ENCODE data around the gene ATP6V1B1. TPM values are rescaled to one million over a fixed set of nuclear protein-coding genes. Genes with fewer than 3 reads are reported as not detected.
"Not testable (repeated sequence)": the region's sequence is repeated elsewhere in the genome, so short reads cannot be mapped to it uniquely, and the experiment has no call there.

Gene ATP6V1B1
- total RNA-seq, 8 experiments from 2014 or later = 0.31 to 6.1 (median 2.1) TPM

DNA sequence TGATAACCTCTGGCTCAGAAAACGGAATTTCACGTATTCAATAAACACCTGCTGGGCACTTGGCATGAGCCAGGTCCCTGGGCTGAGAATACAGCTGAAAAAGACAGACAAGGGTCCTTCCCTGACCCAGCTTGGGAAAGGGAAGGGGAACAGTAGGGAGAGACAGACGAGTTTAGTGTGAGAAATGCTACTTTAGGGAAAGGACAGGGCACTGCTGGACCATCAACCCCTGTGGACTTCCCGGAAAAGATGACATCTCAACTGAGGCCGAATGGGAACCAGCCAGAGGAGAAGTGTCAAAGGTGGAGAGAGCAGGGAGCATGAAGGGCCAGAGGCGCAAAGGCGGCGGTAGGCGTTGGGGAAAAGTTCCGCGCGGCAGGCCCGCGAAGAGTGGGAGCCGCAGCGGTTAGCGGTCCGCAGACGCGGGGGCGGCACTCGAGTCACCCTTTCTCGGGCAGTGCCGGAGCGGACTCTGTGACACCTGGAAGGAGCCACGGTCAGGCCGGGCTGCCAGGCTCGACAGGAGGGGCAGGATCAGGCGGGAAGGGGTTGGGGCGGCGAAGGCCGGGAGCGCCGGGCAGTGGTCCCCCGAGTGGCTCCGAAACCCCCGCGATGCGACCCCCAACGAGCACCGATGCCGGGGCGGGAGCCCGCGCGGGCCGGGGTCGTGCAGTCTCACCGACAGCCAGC lies 58.5 kb downstream of the ATP6V1B1 start:
- peak overlapping the region; percentile 81 to 97 (median 91) for H3K4me3 ChIP-seq
- peaks cover 12 to 15% of the 10 kb centered on the region in 2 donors for H3K4me1 ChIP-seq (replicated peaks in 1 of 2)
- peak; percentile 29 to 52 (median 33) for ATAC-seq (replicated peaks in 6 of 8)
- in situ Hi-C loops (cut with MboI; ENCODE audit: low pct_unique_long_range_greater_than_20kb in 2 of 9, low sequenced_read_pairs in 9 of 9, unreplicated experiment in 9 of 9) = no loop called here
- WGBS, 10 experiments = 0% methylated on average over 1 to 21 of the region's 49 CpGs; no CpG with 5 or more reads in 4 of the 10 experiments
- peak overlapping the region; percentile 25 to 56 for H3K27ac ChIP-seq

DNA sequence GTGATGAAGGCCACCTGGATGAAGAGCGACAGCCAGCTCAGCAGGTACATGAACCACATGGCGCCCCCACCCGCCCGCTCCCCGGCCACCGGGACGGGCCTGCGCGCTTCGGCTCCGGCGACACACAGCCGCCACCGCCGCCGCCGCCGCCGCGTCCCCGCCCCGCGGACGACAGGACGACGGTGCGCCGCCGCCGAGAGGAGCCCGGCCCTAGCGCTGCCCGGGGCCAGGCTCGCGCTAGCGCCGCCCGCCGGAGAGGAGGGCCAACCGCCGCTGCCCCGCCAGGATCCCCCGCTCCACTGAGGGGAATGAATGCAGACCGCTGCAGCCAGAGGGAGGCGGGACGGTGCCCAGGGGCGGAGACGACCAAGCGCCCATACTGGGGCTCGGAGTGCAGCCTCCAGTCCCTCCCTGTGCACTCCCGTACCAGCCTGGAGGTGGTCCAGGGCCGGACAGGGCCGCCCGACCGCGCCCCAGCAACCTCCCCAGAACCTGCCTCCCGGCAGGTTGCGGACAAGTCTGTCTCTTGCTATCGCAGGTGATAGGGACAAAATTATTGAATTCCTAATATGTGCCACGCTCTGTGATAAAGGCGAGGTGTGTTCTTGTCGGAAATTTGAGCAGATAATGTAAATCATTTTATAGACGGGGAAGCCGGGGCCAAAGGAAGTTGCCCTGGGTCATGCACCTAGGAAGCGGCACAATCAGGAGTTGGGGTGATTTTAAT lies 59.2 kb downstream of the ATP6V1B1 start, which contains the start of gene TEX261:
Gene TEX261 (minus strand): TSS at position 175 of the 727 bp plus-strand sequence. CDS start 116 bp downstream, at position 59.
- Histone ChIP-seq H3K4me1 (replicated peaks in 1 of 2) (peaks cover 12 to 15% of the 10 kb centered on the region in 2 donors), H3K4me3 (peak within 1 kb of the TSS; percentile 81 to 97 (median 91)), H3K27ac (peak within 1 kb of the TSS; percentile 25 to 56)
- ATAC-seq (replicated peaks in 6 of 8) = peak; percentile 97 to 99 (median 98)
- in situ Hi-C loops (cut with MboI; ENCODE audit: low pct_unique_long_range_greater_than_20kb in 2 of 9, low sequenced_read_pairs in 9 of 9, unreplicated experiment in 9 of 9) = no loop called here
- 0 to 7% (median 0%) methylated on average over 1 to 9 of the region's 65 CpGs; no CpG with 5 or more reads in 4 of the 10 experiments for WGBS, 10 experiments

DNA sequence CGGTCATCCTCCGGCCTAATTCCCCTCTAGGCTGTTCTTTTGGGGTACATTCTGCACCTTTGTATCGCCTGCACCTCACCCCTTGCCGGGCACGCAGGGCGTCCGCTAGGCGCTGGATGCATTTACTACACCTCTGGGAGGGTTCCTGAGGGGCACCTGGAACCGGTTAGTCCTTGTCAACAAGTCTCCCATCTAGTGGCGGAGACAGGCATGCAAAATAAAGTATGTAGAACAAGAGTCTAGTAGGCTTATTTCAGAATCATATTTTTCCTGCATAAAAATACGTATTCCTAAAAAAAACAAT lies 59.7 kb downstream of the ATP6V1B1 start:
- 0 to 86% (median 12%) methylated on average over 1 to 7 of the region's 11 CpGs; no CpG with 5 or more reads in 2 of the 10 experiments for whole genome bisulfite sequencing, 10 experiments
- Histone ChIP-seq H3K27ac (no peak overlapping the region), H3K4me1 (replicated peaks in 1 of 2) (peaks cover 12 to 15% of the 10 kb centered on the region in 2 donors), H3K4me3 (peak overlapping the region; percentile 81 to 97 (median 91))
- in situ Hi-C loops (cut with MboI; ENCODE audit: low pct_unique_long_range_greater_than_20kb in 2 of 9, low sequenced_read_pairs in 9 of 9, unreplicated experiment in 9 of 9) = no loop called here
- ATAC-seq (replicated peaks in 6 of 8) = peak; percentile 2 to 52 (median 26)

DNA sequence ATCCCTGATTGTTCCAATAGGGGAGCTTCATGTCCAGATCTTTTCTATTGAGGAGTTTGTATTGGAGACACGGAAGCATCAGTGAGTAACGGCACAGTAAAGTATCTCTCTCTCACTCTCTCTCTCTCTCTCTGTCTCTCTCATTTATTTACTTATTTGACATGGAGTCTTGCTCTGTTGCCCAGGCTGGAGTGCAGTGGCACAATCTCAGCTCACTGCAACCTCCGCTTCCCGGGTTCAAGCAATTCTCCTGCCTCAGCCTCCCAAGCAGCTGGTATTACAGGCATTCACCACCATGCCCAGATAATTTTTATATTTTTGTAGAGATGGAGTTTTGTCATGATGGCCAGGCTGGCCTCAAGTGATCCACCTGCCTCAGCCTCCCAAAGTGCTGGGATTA lies 63.2 kb downstream of the ATP6V1B1 start:
- H3K4me3 ChIP-seq; ATAC-seq (replicated peaks in 6 of 8); H3K27ac ChIP-seq; in situ Hi-C loops (cut with MboI; ENCODE audit: low pct_unique_long_range_greater_than_20kb in 2 of 9, low sequenced_read_pairs in 9 of 9, unreplicated experiment in 9 of 9): not testable (repeated sequence)
- WGBS, 10 experiments = 65 to 100% (median 80%) methylated on average over 2 to 4 of the region's 4 CpGs; no CpG with 5 or more reads in 2 of the 10 experiments
- peaks cover 18 to 24% of the 10 kb centered on the region in 2 donors for H3K4me1 ChIP-seq (replicated peaks in 1 of 2)

- Histone ChIP-seq H3K4me1 (replicated peaks in 1 of 2) (peaks cover 17 to 24% of the 10 kb centered on the region in 2 donors), H3K4me3 (no peak overlapping the region), H3K27ac (no peak overlapping the region)
- 40 to 80% (median 66%) methylated on average over 1 to 2 of the region's 2 CpGs; no CpG with 5 or more reads in 6 of the 10 experiments for WGBS, 10 experiments
- ATAC-seq (replicated peaks in 6 of 8) = no peak
- in situ Hi-C loops (cut with MboI; ENCODE audit: low pct_unique_long_range_greater_than_20kb in 2 of 9, low sequenced_read_pairs in 9 of 9, unreplicated experiment in 9 of 9) = no loop called here
Observed at GRCh38 chr2:70999362-70999761, 63.7 kb downstream of the ATP6V1B1 start.

- in situ Hi-C loops (cut with MboI; ENCODE audit: low pct_unique_long_range_greater_than_20kb in 2 of 9, low sequenced_read_pairs in 9 of 9, unreplicated experiment in 9 of 9); H3K4me3 ChIP-seq; ATAC-seq (replicated peaks in 6 of 8); H3K27ac ChIP-seq: not testable (repeated sequence)
- WGBS, 10 experiments = 90 to 100% (median 97%) methylated on average over 1 to 7 of the region's 10 CpGs; no CpG with 5 or more reads in 3 of the 10 experiments
- H3K4me1 ChIP-seq (replicated peaks in 1 of 2) = peaks cover 17 to 24% of the 10 kb centered on the region in 2 donors
Observed at GRCh38 chr2:70999931-71000330, 64.2 kb downstream of the ATP6V1B1 start.

- WGBS, 10 experiments = 0 to 86% (median 21%) methylated on average over 1 to 10 of the region's 21 CpGs; no CpG with 5 or more reads in 3 of the 10 experiments
- in situ Hi-C loops (cut with MboI; ENCODE audit: low pct_unique_long_range_greater_than_20kb in 2 of 9, low sequenced_read_pairs in 9 of 9, unreplicated experiment in 9 of 9) = no loop called here
- Histone ChIP-seq H3K27ac (peak overlapping the region; percentile 65 to 70), H3K4me1 (replicated peaks in 1 of 2) (peaks cover 17 to 20% of the 10 kb centered on the region in 2 donors), H3K4me3 (peak overlapping the region in 1 of 5 donors; percentile 15)
- peak; percentile 5 to 82 (median 20) for ATAC-seq (replicated peaks in 6 of 8)
Observed at GRCh38 chr2:71000780-71001591, 65.3 kb downstream of the ATP6V1B1 start.

GRCh38 chr2:71001592-71001927 lies 65.9 kb downstream of the ATP6V1B1 start:
- H3K4me3 ChIP-seq = no peak overlapping the region
- WGBS, 10 experiments = 33 to 88% (median 74%) methylated on average over 1 to 2 of the region's 5 CpGs; no CpG with 5 or more reads in 7 of the 10 experiments
- H3K27ac ChIP-seq = peak overlapping the region; percentile 65 to 70
- H3K4me1 ChIP-seq (replicated peaks in 1 of 2) = peaks cover 17 to 23% of the 10 kb centered on the region in 2 donors
- in situ Hi-C loops (cut with MboI; ENCODE audit: low pct_unique_long_range_greater_than_20kb in 2 of 9, low sequenced_read_pairs in 9 of 9, unreplicated experiment in 9 of 9) = no loop called here
- peak in 5 of 8 experiments; percentile 0 to 4 (median 2) for ATAC-seq (replicated peaks in 6 of 8)

DNA sequence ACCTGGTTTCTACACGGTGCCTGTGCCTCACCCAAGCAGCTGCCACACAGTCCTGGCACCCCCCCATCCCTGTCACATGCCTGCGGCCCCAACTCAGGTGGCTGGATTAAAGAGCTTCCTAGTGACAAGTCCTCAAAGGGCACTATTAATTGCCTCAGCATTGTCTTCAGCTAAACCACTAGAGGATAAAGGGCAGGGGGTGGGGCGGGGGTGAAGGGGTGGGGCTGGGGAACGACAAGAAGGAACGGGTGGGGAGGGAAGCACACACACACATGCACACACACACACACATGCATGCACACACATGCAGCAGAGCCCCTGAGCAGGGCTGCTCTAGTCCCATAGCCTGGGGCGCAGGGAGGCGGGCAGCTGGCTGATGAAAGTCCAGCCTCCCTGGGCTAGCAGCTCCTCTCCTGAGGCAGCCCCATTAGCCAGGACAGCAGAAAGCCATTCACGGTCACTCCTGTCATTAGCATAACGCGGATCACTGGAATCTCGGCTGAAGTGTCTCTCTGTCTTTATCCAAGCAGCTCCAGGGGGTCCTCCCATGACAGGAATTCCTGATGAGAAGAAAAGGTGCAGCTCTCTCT lies 66.4 kb downstream of the ATP6V1B1 start:
- WGBS, 10 experiments = 0 to 23% (median 8%) methylated on average over 2 to 3 of the region's 11 CpGs; no CpG with 5 or more reads in 5 of the 10 experiments
- Histone ChIP-seq H3K27ac (peak overlapping the region; percentile 65 to 70), H3K4me1 (replicated peaks in 1 of 2) (peaks cover 17 to 26% of the 10 kb centered on the region in 2 donors), H3K4me3 (no peak overlapping the region)
- in situ Hi-C loops (cut with MboI; ENCODE audit: low pct_unique_long_range_greater_than_20kb in 2 of 9, low sequenced_read_pairs in 9 of 9, unreplicated experiment in 9 of 9) = no loop called here
- peak; percentile 84 to 98 (median 96) for ATAC-seq (replicated peaks in 6 of 8)

GRCh38 chr2:71003396-71003795 lies 67.7 kb downstream of the ATP6V1B1 start:
- WGBS, 10 experiments = 50 to 100% (median 92%) methylated on average over 1 to 6 of the region's 6 CpGs; no CpG with 5 or more reads in 4 of the 10 experiments
- ATAC-seq (replicated peaks in 6 of 8) = no peak
- in situ Hi-C loops (cut with MboI; ENCODE audit: low pct_unique_long_range_greater_than_20kb in 2 of 9, low sequenced_read_pairs in 9 of 9, unreplicated experiment in 9 of 9) = no loop called here
- Histone ChIP-seq H3K4me3 (no peak overlapping the region), H3K4me1 (replicated peaks in 1 of 2) (peaks cover 17 to 26% of the 10 kb centered on the region in 2 donors), H3K27ac (no peak overlapping the region)

DNA sequence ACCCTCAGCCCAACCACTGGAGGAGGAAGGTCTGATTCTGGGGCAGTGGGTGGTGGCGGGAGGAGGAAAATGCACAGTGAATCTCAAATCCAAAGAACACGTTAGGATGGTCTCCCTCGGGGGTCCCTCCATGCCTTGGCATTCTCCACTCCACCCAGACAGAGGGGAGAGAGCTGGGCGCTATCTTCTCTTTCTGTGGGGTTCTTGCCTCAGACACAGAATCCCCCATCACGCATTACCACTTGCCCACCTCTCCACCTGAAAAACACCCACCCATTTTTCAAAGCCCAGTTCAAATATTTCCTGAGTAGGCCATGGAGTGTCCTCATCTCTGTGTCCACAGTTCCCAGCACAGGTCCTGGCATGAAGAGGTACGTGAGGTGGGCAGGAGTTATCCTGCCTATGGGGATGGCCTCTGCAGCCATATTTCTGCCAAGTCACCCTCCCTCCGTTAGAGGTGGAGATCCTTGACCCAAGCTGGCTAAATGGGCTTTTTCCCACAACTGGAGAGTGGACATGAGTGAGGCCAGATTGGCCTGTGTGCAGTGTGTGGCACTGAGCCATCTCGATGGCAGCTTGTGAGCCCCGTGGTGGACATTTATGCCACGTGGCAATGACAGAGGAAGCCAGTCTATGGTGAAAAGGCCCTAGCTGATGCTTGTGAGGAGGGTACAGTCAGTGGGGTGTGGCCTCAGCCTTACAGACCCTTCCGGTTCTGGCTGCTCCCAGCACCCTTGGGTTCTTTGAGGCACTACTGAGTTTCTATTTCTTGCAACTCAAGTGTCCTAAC lies 68.5 kb downstream of the ATP6V1B1 start:
- Histone ChIP-seq H3K4me1 (replicated peaks in 1 of 2) (peaks cover 17 to 30% of the 10 kb centered on the region in 2 donors), H3K27ac (no peak overlapping the region), H3K4me3 (no peak overlapping the region)
- whole genome bisulfite sequencing, 10 experiments = 29 to 87% (median 66%) methylated on average over 1 to 10 of the region's 11 CpGs; no CpG with 5 or more reads in 2 of the 10 experiments
- in situ Hi-C loops (cut with MboI; ENCODE audit: low pct_unique_long_range_greater_than_20kb in 2 of 9, low sequenced_read_pairs in 9 of 9, unreplicated experiment in 9 of 9) = no loop called here
- no peak for ATAC-seq (replicated peaks in 6 of 8)

DNA sequence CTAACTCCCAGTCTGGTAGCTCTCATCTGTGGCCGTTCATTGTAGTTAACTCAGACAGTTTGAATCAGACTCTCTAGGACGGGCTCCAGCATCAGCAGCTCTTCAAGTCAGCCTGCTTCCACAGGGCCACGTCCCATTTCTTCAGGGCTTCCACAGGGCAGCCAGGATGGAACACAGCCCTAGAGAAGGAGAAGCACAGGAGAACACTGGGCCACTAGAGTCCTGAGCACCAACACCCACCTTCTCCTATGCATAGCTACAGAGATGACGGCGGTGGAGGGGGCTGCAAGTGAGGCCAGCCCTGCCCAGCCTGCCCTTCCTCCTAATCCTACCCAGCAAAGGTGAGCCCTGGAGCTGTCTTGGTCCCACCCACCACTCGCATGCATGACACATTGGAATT lies 69.2 kb downstream of the ATP6V1B1 start:
- Histone ChIP-seq H3K4me1 (replicated peaks in 1 of 2) (peaks cover 17 to 30% of the 10 kb centered on the region in 2 donors), H3K4me3 (no peak overlapping the region), H3K27ac (no peak overlapping the region)
- in situ Hi-C loops (cut with MboI; ENCODE audit: low pct_unique_long_range_greater_than_20kb in 2 of 9, low sequenced_read_pairs in 9 of 9, unreplicated experiment in 9 of 9) = no loop called here
- ATAC-seq (replicated peaks in 6 of 8) = no peak
- WGBS, 10 experiments = 0 to 96% (median 73%) methylated on average over 1 to 5 of the region's 6 CpGs; no CpG with 5 or more reads in 4 of the 10 experiments
